A549 (cell line): ENCODE results near the gene PLEKHF1.

Source experiments
- BHLHE40 ChIP-seq: IDR thresholded peaks from 2 replicates; pipeline ENCODE4 v1.6.1; 2012; ENCODE audit warnings: low read depth, low read length, inconsistent platforms
- CHD2 ChIP-seq: fragments of 150-350 bp; IDR thresholded peaks from 2 replicates; pipeline ENCODE4 v1.6.1; 2014; ENCODE audit warnings: low read length; ENCODE audit not compliant: partially characterized antibody
- EP300 ChIP-seq, 2 experiments: fragments of >200 bp; sonication (Bioruptor Twin); formaldehyde crosslinking; IDR thresholded peaks; 2 replicates in 1 of 2; 3 replicates in 1 of 2; pipeline ENCODE4 v1.6.1; 2016 to 2017
- FOSB ChIP-seq: fragments of 250-450 bp; sonication (Bioruptor Pico); IDR thresholded peaks from 2 replicates; pipeline ENCODE4 v1.5.0; 2020; ENCODE audit warnings: mild to moderate bottlenecking, moderate library complexity
- MAZ ChIP-seq: fragments of 150-350 bp; IDR thresholded peaks from 2 replicates; pipeline ENCODE4 v1.6.1; 2014; ENCODE audit warnings: antibody characterized with exemption, low read depth, low read length, borderline replicate concordance
- MYC ChIP-seq: IDR thresholded peaks from 2 replicates; pipeline ENCODE4 v1.6.1; 2012; ENCODE audit warnings: mild to moderate bottlenecking, inconsistent platforms, low read length, improper control_type of control experiment, borderline replicate concordance
- NR3C1 ChIP-seq: fragments of >200 bp; sonication (Bioruptor Twin); formaldehyde crosslinking; IDR thresholded peaks from 3 replicates; pipeline ENCODE4 v1.6.1; 2017
- POLR2A ChIP-seq: IDR thresholded peaks from 2 replicates; pipeline ENCODE4 v1.6.1; 2012; ENCODE audit warnings: mild to moderate bottlenecking, low read length
- POLR2AphosphoS2 ChIP-seq: conservative IDR thresholded peaks from 2 replicates; pipeline ENCODE4 v1.6.1; 2012; ENCODE audit warnings: low read length, improper control_type of control experiment, inconsistent platforms
- REST ChIP-seq: fragments of 200-600 bp; sonication (generic); IDR thresholded peaks from 2 replicates; pipeline ENCODE4 v1.6.1; 2016; ENCODE audit warnings: antibody characterized with exemption, mild to moderate bottlenecking, moderate library complexity
- ZSCAN20 ChIP-seq: fragments of 250-450 bp; sonication (Bioruptor Pico); IDR thresholded peaks from 2 replicates; pipeline ENCODE4 v1.8.0; 2022; ENCODE audit warnings: mild to moderate bottlenecking, moderate library complexity
- TF ChIP-seq, protein P1 (sequence below): fragments of >200 bp; sonication (Bioruptor Twin); formaldehyde crosslinking; IDR thresholded peaks from 3 replicates; pipeline ENCODE4 v1.5.1; 2016

GRCh38 chr19:29687897-29688728, 22.9 kb downstream of the PLEKHF1 start:
- TF ChIP-seq EP300 (IDR thresholded peaks at IDR 0.05) = no peak
- TF ChIP-seq, protein P1, sequence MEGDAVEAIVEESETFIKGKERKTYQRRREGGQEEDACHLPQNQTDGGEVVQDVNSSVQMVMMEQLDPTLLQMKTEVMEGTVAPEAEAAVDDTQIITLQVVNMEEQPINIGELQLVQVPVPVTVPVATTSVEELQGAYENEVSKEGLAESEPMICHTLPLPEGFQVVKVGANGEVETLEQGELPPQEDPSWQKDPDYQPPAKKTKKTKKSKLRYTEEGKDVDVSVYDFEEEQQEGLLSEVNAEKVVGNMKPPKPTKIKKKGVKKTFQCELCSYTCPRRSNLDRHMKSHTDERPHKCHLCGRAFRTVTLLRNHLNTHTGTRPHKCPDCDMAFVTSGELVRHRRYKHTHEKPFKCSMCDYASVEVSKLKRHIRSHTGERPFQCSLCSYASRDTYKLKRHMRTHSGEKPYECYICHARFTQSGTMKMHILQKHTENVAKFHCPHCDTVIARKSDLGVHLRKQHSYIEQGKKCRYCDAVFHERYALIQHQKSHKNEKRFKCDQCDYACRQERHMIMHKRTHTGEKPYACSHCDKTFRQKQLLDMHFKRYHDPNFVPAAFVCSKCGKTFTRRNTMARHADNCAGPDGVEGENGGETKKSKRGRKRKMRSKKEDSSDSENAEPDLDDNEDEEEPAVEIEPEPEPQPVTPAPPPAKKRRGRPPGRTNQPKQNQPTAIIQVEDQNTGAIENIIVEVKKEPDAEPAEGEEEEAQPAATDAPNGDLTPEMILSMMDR = no peak
- TF ChIP-seq REST = no peak
- no peak for TF ChIP-seq POLR2A
- TF ChIP-seq MAZ = no peak
- no peak for TF ChIP-seq MYC
- no peak for TF ChIP-seq CHD2
- TF ChIP-seq BHLHE40 = no peak
- TF ChIP-seq NR3C1 = no peak
- no peak for TF ChIP-seq ZSCAN20
- no peak for TF ChIP-seq POLR2AphosphoS2
- TF ChIP-seq FOSB (CRISPR knock-in tag) = no peak
